Inferior parietal cortex (tissue), 1 donor: ENCODE measurements around the gene TLL1.
A peak's percentile ranks its signal among the peaks of the same experiment; 100 is the strongest.

Experiments
- DNase-seq: peaks from one replicate; pipeline ENCODE4 v3.0.0-alpha.2; 2016; ENCODE audit errors: extremely low spot score

The TLL1 gene

GRCh38 chr4:166049036-166049435 is 176.0 kb downstream of the TLL1 start:
- no peak for DNase-seq

DNA sequence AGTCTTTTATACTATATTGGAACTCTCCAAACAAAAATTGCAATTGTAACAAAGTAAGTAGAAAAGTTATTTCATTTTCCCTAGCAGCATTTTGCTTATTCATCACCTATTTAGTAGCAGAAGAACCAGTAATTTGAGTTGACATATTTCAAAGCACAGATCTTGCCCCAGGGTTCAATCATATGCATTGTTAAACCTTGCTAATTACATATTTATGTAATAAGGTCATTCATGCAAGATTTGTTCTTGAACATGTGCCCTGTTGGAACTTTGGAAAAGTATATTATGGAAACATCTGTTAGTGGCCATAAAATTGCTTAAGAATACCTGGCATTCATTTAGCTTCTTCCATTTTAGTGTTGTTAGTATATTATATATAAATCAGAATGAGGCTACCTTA is 191.7 kb downstream of the TLL1 start:
- DNase-seq, result no peak

GRCh38 chr4:166065324-166065723 is 192.3 kb downstream of the TLL1 start:
- no peak for DNase-seq

DNA sequence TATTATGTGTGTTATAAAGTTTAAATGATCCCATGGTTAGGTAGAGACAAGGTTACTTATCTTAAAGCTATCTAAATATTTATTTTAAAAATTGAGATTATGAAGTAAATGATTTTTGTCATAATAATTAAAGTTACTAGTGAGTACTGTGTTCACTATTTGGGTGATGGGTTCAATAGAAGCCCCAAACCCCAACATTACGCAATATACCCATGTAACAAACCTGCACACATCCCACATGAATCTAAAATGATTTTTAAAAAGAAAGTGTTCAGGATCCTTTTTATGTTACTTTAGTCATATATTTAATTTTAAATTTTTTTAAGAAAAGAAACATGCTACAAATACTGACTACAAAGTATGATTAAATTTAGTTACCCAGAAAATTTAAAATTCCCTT is 193.9 kb downstream of the TLL1 start:
- no peak for DNase-seq

DNA sequence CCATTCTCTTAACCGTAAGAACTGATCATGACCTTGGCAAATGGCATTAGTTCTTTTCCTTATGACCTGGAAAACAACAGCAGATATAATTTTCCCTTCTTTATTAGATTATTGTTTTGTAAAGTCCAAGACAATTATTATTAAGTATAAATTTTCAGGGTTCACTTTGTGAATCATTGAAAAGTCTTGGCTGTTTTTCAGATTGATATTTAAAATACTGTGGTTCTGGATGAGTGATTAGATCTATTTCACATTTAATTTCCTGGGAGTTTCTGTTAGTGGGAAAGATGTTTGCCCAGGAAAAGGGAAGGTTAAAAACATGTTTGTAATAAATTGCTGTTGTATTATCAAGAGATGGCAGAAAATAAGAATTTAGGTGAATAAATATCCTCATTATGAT is 194.9 kb downstream of the TLL1 start:
- DNase-seq, result no peak

- DNase-seq, result no peak
Measured at GRCh38 chr4:166073783-166074182, 200.7 kb downstream of the TLL1 start.

- no peak for DNase-seq
Measured at GRCh38 chr4:166075599-166075998, 202.6 kb downstream of the TLL1 start.

DNA sequence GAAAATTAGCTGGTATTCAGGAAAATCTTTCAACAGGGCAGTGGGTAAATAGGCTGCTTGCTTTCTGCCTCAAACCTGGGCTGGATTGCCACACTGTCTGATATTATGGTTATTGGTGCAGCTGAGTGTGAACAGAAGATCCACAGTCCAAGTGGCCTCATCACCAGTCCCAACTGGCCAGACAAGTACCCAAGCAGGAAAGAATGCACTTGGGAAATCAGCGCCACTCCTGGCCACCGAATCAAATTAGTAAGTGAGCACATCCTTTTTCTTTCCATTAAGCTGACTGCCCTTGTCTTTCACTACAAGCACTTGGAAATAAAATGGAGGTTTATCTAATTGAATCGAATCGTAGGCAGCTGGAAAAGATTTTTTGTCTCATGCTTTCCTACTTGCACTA is 204.7 kb downstream of the TLL1 start:
- DNase-seq, result no peak

DNA sequence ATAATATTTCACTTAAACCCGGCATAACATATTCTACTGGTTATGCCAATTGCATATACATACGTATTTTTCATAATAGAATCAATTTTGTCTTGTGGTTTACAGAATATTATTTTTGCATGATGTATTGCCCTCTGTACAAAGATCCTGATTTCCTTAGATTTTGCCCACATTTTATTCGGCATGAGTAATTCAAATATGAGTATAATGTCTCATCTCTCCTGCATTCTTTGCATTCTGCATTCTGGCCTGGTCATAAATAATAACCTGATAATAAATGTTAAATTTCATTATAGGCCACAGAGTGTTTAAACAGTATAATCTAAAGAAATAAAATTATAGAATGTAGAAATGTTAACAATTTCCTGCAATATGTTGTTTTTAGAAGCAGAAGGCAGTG is 205.3 kb downstream of the TLL1 start:
- no peak for DNase-seq

DNA sequence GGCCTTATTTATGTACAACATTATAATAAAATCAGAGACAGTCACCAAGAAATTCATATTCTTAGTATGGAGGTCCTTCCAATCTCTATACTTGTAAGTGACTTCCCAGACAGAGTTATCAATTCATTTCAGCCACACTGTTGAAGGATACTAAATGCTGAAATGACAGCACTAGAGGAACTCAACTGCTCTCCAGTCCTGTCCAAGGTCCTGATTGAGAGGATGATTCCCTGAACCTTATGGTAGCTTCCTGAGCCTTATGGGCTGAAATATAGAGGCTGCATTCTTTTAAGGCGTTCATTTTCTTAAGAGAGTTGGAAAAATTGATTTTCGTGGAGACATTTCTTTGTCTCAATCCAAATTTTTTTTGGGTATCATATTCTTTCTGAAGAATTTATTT is 205.9 kb downstream of the TLL1 start:
- no peak for DNase-seq

GRCh38 chr4:166087569-166087968 is 214.5 kb downstream of the TLL1 start:
- no peak for DNase-seq

- no peak for DNase-seq
Measured at GRCh38 chr4:166088576-166088975, 215.5 kb downstream of the TLL1 start.

DNA sequence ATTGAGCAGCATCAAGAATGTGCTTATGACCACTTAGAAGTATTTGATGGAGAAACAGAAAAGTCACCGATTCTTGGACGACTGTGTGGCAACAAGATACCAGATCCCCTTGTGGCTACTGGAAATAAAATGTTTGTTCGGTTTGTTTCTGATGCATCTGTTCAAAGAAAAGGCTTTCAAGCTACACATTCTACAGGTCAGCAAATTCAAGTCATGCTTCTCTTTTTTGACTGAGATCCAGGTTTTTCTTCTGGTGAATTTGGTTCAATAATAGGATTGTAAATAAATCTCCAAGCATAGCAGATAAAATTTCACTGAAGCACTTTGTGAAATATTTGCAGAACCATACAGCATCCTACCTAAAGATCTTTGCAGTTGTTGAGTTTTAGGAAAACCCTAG is 218.1 kb downstream of the TLL1 start:
- DNase-seq, result no peak

GRCh38 chr4:166091912-166092510 is 219.0 kb downstream of the TLL1 start:
- DNase-seq, result peak; percentile 75

DNA sequence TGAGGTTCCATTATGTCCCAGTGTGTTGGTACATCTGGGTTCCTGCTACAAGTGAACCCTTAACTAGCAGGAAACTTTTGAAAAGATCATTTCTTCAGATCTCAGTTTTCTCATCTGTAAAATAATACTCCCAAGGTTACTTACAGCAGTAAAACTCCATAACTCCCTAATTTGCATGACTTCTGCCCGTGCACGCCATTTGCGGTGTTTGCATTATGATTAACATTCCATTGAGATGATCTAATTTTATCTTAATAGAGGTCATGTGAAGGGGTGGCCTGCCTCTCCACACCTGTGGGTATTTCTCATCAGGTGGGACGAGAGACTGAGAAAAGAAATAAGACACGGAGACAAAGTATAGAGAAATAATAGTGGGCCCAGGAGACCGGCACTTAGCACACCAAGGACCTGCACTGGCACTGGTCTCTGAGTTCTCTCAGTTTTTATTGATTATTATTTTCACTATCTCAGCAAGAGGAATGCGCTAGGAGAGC is 219.8 kb downstream of the TLL1 start:
- no peak for DNase-seq

GRCh38 chr4:166104623-166105022 is 231.6 kb downstream of the TLL1 start:
- DNase-seq, result no peak

- DNase-seq, result no peak
Measured at GRCh38 chr4:166121897-166122296, 248.9 kb downstream of the TLL1 start.

- no peak for DNase-seq
Measured at GRCh38 chr4:166123546-166123945, 250.5 kb downstream of the TLL1 start.

DNA sequence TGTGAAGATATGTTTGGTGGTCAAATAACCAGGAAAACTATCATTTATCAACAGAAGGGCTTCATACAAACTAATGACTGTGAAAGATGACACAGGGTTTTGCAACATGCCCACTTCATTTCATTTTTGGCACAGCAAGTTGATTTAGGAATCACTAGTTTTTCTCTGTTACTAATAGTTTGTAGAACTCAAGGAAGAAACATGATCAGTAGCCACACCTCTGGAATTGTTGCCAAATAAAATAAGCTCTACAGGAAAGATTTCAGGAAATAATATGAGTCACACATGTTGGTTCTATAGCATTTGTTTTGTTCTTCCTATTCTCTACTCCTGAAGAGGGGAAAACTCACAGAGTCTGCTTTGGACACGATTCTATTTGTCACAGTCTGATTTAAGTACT is 255.4 kb downstream of the TLL1 start:
- DNase-seq, result no peak

- DNase-seq, result no peak
Measured at GRCh38 chr4:166134285-166134684, 261.2 kb downstream of the TLL1 start.

DNA sequence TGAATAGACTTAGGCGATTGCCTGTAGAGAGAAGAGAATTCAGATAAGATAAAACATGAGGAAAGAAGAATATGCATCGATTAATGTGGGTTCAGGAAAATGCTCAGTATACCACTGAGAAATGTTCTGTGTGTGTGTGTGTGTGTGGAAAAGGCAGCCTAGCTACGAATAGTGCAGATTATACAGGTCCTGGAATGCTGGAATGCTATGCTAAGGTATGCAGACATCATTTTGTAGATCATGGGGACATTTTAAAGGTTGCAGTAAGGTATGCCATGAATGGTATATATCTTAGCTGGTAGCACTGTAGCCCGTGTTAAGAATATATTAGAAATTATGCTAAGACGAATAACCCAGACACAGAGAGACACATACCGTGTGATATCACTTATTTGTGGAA is 267.9 kb downstream of the TLL1 start:
- no peak for DNase-seq

DNA sequence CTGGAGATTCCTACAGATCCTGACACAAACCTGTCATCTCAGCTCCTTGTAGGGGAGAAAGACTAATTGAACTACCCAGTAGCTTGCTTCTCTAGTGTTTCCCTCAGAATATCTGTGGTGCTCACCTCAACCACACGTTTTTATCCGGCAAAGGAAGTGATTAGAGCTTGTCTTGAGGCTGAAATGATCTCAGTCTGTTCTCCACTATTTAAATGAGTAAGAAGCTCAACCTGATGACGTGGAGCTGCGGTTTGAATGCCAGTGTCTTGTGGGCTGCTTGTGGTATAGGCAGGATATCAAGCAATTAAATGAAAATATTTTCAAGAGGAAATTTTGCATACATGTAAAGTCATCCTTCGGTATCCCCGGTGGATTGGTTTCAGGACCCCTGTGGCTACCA is 270.2 kb downstream of the TLL1 start:
- DNase-seq, result no peak

GRCh38 chr4:166144607-166145006 is 271.6 kb downstream of the TLL1 start:
- no peak for DNase-seq

DNA sequence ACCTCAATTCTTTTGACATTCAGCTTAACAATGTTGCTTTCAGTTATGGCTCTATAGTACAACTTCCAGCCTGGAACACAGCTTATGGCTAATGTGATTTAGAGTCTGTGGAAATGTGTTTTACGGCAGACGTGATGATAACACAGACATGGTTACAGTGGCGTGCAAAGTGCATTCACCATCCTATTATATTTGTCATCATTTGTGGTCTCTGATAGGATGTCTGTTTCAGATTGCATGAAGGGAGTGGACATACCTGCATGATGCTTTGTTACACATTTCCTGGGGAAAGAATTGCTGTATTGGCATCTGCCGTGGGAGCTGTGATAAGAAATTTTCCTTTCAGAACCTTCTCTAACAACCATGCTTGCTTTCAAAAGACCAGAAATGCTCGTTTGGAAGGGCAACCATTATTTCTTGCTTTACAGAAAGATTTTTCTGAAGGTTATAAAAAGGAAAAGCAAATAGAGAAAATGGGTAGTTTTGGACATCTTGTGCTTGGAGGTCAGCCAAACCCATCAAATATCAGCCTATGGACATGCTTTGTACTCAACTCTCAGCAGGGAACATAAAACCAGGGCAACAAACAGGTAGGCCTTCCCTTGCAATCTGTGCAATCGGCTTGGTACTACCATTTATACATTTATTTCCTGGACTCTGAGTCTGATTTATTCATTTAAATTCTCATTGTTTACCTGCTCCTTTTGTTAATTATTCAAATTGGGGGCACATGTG is 273.9 kb downstream of the TLL1 start:
- DNase-seq, result no peak
